OCI-LY1 (cell line): ENCODE results near the gene EHD2.

Source experiments
- EZH2 ChIP-seq: fragments of 200-600 bp; sonication (generic), shearing (Covaris generic); IDR thresholded peaks from 2 replicates; pipeline ENCODE4 v1.8.0; 2017; ENCODE audit warnings: borderline replicate concordance, mixed run types, mild to moderate bottlenecking, antibody characterized with exemption, low read length, moderate library complexity, mixed read lengths
- TF ChIP-seq, protein P1 (sequence below): fragments of 200-600 bp; sonication (generic), shearing (Covaris generic); IDR thresholded peaks from 2 replicates; pipeline ENCODE4 v1.5.1; 2017; ENCODE audit warnings: mild to moderate bottlenecking, antibody characterized with exemption, low read length, moderate library complexity, mixed read lengths

DNA sequence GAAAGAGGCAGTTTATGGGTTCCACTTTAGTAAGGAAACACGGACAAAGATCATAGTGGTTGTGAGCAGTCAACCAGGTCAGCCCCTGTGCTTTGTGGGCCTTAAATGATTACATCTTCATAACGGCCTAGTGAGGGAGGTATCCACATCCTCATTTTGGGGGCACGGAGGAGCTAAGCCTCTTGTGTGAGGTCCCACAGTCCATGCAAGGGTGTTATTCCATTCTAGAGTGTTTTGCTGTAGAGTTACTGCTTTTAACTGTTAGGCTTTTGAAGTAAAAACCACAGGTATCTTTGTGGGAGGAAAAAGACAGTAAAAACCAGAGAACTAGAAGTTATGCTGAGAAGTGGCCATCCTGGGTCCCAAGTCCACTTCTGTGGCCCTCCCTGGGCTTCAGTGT lies 36.1 kb downstream of the EHD2 start:
- TF ChIP-seq, protein P1, sequence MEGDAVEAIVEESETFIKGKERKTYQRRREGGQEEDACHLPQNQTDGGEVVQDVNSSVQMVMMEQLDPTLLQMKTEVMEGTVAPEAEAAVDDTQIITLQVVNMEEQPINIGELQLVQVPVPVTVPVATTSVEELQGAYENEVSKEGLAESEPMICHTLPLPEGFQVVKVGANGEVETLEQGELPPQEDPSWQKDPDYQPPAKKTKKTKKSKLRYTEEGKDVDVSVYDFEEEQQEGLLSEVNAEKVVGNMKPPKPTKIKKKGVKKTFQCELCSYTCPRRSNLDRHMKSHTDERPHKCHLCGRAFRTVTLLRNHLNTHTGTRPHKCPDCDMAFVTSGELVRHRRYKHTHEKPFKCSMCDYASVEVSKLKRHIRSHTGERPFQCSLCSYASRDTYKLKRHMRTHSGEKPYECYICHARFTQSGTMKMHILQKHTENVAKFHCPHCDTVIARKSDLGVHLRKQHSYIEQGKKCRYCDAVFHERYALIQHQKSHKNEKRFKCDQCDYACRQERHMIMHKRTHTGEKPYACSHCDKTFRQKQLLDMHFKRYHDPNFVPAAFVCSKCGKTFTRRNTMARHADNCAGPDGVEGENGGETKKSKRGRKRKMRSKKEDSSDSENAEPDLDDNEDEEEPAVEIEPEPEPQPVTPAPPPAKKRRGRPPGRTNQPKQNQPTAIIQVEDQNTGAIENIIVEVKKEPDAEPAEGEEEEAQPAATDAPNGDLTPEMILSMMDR = no peak
- TF ChIP-seq EZH2 = no peak
